ENCODE results near the gene TBC1D22A. TPM values are rescaled to one million over a fixed set of nuclear protein-coding genes. Genes with fewer than 3 reads are reported as not detected.

The TBC1D22A gene
- total and polyA plus RNA-seq, 8 donors, result 13.3 to 53.1 (median 21.5) TPM

- Histone ChIP-seq H3K27me3 (no peaks in the 10 kb centered on the region), H3K27ac (no peak overlapping the region), H3K36me3 (peaks cover 0 to 46% (median 21%) of the 10 kb centered on the region in 4 donors), H3K4me3 (no peak overlapping the region), H3K9me3 (no peaks in the 10 kb centered on the region), H3K4me1 (peaks cover 0 to 7% (median 5%) of the 10 kb centered on the region in 4 donors)
- intact Hi-C loops (cut with DNase I; ENCODE audit: low total_unique reads), result no loop called here
- peak in 1 of 2 donors; percentile 19 for DNase-seq
- TF ChIP-seq POLR2AphosphoS5 (IDR thresholded peaks at IDR 0.05), result no peak
- no peak for TF ChIP-seq POLR2A (IDR thresholded peaks at IDR 0.05)
- no peak for TF ChIP-seq CTCF (IDR thresholded peaks at IDR 0.05)
- no peak for TF ChIP-seq EP300 (IDR thresholded peaks at IDR 0.05)
- 93 to 96% (median 95%) methylated on average over 13 to 15 of the region's 15 CpGs for WGBS, 5 donors
Measured at GRCh38 chr22:46905415-46905814, 143.0 kb downstream of the TBC1D22A start.

- no peaks in the 10 kb centered on the region for H3K9me3 ChIP-seq
- no peaks in the 10 kb centered on the region for H3K27me3 ChIP-seq
- no peak overlapping the region for H3K27ac ChIP-seq
- no peak for TF ChIP-seq POLR2AphosphoS5 (IDR thresholded peaks at IDR 0.05)
- TF ChIP-seq CTCF (IDR thresholded peaks at IDR 0.05), result no peak
- no peak for TF ChIP-seq POLR2A (IDR thresholded peaks at IDR 0.05)
- no peak for TF ChIP-seq EP300 (IDR thresholded peaks at IDR 0.05)
- no peak overlapping the region for H3K4me3 ChIP-seq
- peak in 1 of 2 donors; percentile 15 for DNase-seq
- intact Hi-C loops (cut with DNase I; ENCODE audit: low total_unique reads), result no loop called here
- 83 to 86% (median 85%) methylated on average over 8 of the region's 8 CpGs for WGBS, 5 donors
- peaks cover 0 to 3% (median 1%) of the 10 kb centered on the region in 4 donors for H3K4me1 ChIP-seq
- H3K36me3 ChIP-seq, result peaks cover 0 to 46% (median 21%) of the 10 kb centered on the region in 4 donors
Measured at GRCh38 chr22:46905834-46906233, 143.4 kb downstream of the TBC1D22A start.

GRCh38 chr22:46906326-46907045 is 144.0 kb downstream of the TBC1D22A start:
- Histone ChIP-seq H3K27ac (no peak overlapping the region), H3K4me1 (no peaks in the 10 kb centered on the region), H3K4me3 (no peak overlapping the region), H3K36me3 (peaks cover 0 to 52% (median 23%) of the 10 kb centered on the region in 4 donors), H3K27me3 (no peaks in the 10 kb centered on the region), H3K9me3 (no peaks in the 10 kb centered on the region)
- no peak for TF ChIP-seq POLR2AphosphoS5 (IDR thresholded peaks at IDR 0.05)
- TF ChIP-seq POLR2A (IDR thresholded peaks at IDR 0.05), result no peak
- DNase-seq, result no peak
- intact Hi-C loops (cut with DNase I; ENCODE audit: low total_unique reads), result no loop called here
- WGBS, 5 donors, result 92 to 97% (median 95%) methylated on average over 18 of the region's 18 CpGs

GRCh38 chr22:46907241-46908215 is 145.1 kb downstream of the TBC1D22A start:
- H3K4me1 ChIP-seq, result no peaks in the 10 kb centered on the region
- H3K4me3 ChIP-seq, result no peak overlapping the region
- H3K27ac ChIP-seq, result no peak overlapping the region
- H3K36me3 ChIP-seq, result peaks cover 0 to 56% (median 31%) of the 10 kb centered on the region in 4 donors
- no peak for TF ChIP-seq EP300 (IDR thresholded peaks at IDR 0.05)
- no peak for TF ChIP-seq CTCF (IDR thresholded peaks at IDR 0.05)
- TF ChIP-seq POLR2AphosphoS5 (IDR thresholded peaks at IDR 0.05), result no peak
- no peak for TF ChIP-seq POLR2A (IDR thresholded peaks at IDR 0.05)
- H3K9me3 ChIP-seq, result no peaks in the 10 kb centered on the region
- intact Hi-C loops (cut with DNase I; ENCODE audit: low total_unique reads), result no loop called here
- 93 to 96% (median 95%) methylated on average over 22 to 24 of the region's 24 CpGs for WGBS, 5 donors
- DNase-seq, result no peak
- H3K27me3 ChIP-seq, result no peaks in the 10 kb centered on the region
